ENCODE results near the gene ADSL.

The ADSL gene

GRCh38 chr22:40405178-40406062 is 59.1 kb downstream of the ADSL start:
- DNase-seq (ENCODE audit: low spot score), result no peak

GRCh38 chr22:40406063-40406890 is 60.0 kb downstream of the ADSL start:
- DNase-seq (ENCODE audit: low spot score), result no peak

DNA sequence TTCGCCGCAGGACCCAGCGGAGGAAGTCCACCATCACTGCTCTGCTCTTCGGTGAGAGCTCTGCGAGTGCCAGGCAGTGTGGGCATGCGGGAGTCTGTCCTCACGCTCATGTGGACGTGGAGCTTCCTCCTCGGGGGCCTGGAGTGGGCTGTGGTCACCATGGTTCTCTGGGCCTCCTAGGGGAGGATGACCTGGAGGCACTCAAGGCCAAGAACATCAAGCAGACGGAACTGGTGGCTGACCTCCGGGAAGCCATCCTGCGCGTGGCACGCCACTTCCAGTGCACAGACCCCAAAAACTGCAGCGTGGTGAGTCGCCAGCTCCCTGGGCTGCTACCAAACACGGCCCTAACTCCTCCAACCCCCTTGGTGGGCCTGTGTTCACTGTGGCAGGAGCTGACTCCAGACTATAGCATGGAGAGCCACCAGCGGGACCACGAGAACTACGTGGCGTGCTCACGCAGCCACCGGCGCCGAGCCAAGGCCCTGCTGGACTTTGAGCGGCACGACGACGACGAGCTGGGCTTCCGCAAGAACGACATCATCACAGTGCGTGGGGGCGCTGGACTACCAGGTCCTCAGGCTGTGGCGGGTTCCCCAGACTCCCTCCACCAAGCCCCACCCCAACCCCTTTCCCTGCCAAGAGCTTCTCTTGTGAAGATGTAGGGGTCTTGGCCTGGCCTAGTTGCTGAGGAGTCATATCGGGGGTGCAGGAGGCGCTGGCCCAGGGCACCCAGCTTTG is 60.9 kb downstream of the ADSL start:
- DNase-seq (ENCODE audit: low spot score), result no peak

- no peak for DNase-seq (ENCODE audit: low spot score)
Observed at GRCh38 chr22:40407831-40408717, 61.8 kb downstream of the ADSL start.

DNA sequence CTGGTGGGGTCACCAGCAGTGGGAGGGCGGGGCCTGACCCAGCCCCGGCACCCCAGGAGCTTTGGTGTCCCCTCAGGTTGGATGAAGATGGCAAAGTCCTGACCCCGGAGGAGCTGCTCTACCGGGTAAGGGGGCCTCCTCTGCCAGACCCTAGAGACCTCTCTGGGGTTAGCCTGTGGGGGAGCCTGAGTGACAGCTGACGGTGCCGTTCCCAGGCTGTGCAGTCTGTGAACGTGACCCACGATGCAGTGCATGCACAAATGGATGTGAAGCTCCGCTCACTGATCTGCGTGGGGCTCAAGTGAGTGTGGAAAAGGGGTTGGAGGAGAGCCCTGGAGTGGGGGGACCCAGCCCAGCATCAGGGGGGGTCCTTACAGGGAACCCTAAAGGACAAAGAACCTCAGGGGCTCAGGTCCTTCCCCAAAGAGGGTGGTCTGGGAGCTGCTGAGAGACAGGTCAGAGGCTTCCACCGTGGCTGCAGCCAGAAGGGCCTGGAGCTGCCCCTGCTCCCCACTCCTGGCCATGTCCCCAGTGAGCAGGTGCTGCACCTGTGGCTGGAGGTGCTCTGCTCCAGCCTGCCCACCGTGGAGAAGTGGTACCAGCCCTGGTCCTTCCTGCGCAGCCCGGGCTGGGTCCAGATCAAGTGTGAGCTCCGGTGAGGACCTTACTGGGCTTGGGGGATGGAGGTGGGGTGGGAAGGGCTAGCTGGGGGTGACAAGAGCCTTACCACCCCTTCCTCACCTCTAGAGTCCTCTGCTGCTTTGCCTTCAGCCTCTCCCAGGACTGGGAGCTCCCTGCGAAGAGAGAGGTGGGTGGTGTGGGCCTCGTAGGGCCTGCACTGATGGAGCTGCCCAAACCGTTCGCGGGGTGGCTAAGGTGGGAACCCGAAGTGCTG is 62.7 kb downstream of the ADSL start:
- no peak for DNase-seq (ENCODE audit: low spot score)

- DNase-seq (ENCODE audit: low spot score), result no peak
Observed at GRCh38 chr22:40409613-40410113, 63.4 kb downstream of the ADSL start.

GRCh38 chr22:40410272-40410671 is 64.0 kb downstream of the ADSL start:
- no peak for DNase-seq (ENCODE audit: low spot score)

DNA sequence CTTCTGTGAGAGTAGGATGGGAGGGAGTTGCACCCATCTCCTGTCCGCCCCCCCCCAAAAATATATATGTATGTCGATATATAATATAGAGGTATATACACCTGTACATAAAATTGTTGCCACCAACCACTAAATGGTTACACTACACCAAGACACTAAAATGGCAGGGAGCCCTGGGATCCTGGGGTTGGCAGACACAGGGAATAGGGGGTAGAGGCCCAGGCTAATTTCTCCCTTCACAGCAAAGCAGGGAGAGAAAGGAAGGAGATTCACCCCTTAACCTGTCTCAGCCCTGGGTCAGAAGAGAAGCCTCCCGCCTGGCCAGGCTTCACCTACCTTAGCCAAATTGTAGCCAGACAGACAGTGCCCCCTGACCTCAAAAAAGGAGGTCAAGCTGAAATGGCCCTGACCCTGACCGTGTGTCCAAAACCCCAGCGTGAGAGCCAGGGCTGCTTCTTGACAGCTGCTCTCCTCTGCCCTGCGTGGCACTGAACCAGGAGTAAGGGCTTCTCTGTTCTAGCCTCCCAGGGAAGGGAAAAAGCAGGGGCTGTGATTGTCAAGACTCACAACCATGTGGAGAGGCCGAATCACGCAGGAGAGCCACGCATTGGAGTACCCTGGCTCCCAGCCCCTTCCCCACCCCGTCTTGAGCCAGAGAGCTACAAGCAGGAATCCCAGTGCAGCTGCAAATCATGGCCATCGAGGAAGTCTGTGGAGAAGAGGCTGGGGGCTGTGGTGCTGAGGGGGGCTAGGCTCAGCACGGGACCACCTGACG is 64.6 kb downstream of the ADSL start:
- DNase-seq (ENCODE audit: low spot score), result no peak

- DNase-seq (ENCODE audit: low spot score), result no peak
Observed at GRCh38 chr22:40411506-40411861, 65.2 kb downstream of the ADSL start.

DNA sequence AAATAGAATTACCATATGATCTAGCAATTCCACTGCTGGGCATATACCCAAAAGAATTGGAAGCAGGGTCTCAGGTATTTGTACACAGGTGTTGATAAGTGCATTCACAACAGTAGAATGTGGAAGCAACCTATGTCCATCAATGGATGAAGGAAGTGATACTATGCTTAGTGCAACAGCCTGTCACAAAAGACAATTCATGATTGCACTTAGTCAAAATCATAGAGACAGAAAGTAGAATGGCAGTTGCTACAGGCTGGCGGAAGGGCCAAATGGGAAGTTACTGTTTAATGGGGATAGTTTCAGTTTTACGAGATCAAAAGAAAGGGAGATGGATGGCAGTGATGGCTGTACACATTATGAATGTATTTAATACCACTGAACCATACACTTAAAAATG is 66.1 kb downstream of the ADSL start:
- no peak for DNase-seq (ENCODE audit: low spot score)

DNA sequence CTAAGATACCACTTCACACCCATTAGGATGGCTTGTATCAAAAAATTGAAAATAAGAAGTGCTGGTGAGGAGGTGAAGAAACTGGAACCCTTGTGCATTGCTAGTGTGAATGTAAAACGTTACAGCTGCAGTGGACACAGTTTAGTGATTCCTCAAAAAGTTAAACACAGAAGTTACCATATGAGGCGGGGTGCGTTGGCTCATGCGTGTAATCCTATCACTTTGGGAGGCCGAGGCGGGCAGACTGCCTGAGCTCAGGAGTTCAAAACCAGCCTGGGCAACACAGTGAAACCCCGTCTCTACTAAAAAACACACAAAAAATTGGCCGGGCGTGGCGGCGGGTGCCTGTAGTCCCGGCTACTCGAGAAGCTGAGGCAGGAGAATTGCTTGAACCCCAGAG is 67.6 kb downstream of the ADSL start:
- no peak for DNase-seq (ENCODE audit: low spot score)

- no peak for DNase-seq (ENCODE audit: low spot score)
Observed at GRCh38 chr22:40414311-40414710, 68.0 kb downstream of the ADSL start.

GRCh38 chr22:40414838-40415505 is 68.7 kb downstream of the ADSL start:
- no peak for DNase-seq (ENCODE audit: low spot score)

DNA sequence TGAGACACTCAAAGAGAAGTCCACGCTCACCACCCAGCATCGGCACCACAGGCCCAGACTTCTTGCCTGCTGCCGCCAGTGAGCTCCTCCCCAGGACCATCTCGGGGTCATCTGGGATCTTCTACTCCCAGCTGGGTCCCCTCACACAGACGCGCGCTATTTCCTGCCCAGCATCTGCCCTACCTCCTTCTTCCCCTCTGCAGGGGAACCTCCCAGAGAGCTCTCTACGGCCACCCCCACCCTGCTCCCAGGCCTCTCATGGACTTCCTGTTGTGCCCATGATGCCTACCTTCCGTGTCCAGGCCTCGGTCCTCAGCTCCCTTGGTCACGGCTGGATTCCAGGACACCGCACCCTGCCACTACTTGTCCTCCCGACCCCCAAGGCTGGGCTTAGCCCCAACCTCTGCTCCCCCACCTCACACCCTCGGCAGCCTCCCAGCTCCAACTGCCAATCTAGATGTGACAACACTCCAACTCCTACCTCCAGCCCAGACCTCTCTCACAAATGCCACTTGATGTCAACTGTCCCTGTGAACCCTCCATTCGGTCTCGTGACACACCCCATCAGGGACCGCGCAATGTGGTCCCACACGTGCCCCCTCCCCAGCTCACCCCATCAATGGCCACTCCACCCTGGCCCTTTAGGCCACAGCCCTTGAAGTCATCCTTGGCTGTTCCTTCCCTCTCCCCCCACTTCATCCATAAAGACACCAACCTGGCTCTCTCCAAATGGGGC is 69.4 kb downstream of the ADSL start:
- DNase-seq (ENCODE audit: low spot score), result no peak

DNA sequence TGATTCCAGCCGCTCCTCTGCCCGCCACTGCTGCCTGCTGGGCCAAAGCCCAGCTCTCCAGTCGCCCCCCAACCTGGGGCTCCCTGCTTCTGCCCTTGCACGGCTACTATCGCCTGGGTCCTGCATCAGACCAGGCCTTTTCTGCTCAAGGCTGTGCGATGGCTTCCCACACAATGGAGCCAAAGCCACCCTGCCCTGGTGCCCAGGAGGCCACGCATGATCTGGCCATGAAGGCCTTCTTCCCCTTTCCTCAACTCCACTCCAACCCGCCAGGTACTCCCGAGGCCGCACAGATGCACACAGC is 69.9 kb downstream of the ADSL start:
- no peak for DNase-seq (ENCODE audit: low spot score)

- no peak for DNase-seq (ENCODE audit: low spot score)
Observed at GRCh38 chr22:40416636-40417035, 70.3 kb downstream of the ADSL start.

DNA sequence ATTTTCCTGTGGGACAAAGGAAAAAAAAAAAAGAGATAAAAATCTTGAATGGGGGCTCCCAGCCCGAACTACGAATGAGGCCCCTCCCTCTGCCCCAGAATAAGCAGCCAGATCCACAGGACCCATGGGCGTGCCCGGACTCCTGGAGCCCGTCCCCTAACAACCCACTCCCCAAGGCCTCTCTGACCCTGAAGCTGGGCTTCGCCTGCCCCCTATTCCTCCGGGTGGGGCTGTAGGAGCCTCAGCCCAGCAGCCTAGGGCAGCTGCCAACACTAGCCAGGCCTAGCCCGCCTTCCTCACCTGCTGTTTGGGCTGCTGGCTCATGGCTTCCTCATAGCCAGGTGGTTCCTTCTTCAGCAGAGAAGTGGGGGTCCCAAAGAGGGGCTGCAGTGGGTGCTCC is 70.7 kb downstream of the ADSL start:
- DNase-seq (ENCODE audit: low spot score), result no peak

DNA sequence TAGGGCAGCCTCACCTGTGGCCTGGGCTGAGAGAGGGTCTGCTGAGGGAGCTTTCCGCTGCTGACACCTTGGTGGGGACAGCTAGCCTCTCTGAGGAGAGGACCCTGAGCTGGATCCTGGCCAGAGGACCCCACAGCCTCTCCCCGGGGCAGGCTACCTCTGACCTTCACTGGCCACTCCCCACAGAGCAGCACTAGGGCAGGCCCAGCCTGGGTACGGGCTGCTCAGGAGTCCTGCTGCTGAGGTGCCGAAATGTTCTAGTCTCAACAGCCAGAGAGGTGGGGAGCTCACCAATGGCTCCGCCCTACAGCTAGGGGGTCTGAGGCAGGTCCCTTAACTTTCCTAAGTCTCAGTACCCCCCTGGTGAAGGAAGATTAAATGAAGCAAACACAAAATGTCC is 71.6 kb downstream of the ADSL start:
- DNase-seq (ENCODE audit: low spot score), result no peak
